NT2/D1 (cell line): Measurements from ENCODE around the gene SIAE.

Experiments used
- SUZ12 ChIP-seq: IDR thresholded peaks from 2 replicates; pipeline ENCODE4 v1.6.1; 2011; ENCODE audit not compliant: insufficient read length, insufficient read depth; ENCODE audit errors: extremely low read depth
- YY1 ChIP-seq: IDR thresholded peaks from 2 replicates; pipeline ENCODE4 v1.6.1; 2011; ENCODE audit not compliant: insufficient read length, insufficient read depth

GRCh38 chr11:124656774-124657630 lies 16.5 kb downstream of the SIAE start:
- TF ChIP-seq YY1, result no peak
- no peak for TF ChIP-seq SUZ12
